HCT116 (cell line): Measurements from ENCODE around the gene FOXK2. TPM values are rescaled to one million over a fixed set of nuclear protein-coding genes. Genes with fewer than 3 reads are reported as not detected.

Source experiments
- ATAC-seq: fragments of 200-7000 bp; cut with Tn5 transposase; 2 replicates; pipeline ENCODE4 v1.9.1; 2020; ENCODE audit warnings: mild to moderate bottlenecking, moderate library complexity
- BruUV-seq: library from RNA; stranded (reverse); fragments of 400-500 nt; replicated peaks from 2 replicates; lab custom pipeline; 2021; lab: Mats Ljungman, UMichigan
- CTCF ChIA-PET: fragments of 300-600 bp; sonication (Branson Sonifier 250); formaldehyde crosslinking; loops from one replicate; lab custom pipeline; 2021; ENCODE audit warnings: antibody characterized with exemption; lab: Charles Lee
- POLR2A ChIA-PET: fragments of 300-600, 350-600 bp; sonication (Branson Sonifier 250); formaldehyde crosslinking; loops from one replicate; lab custom pipeline; 2021; ENCODE audit warnings: antibody characterized with exemption; lab: Charles Lee
- RAD21 ChIA-PET, 2 experiments: fragments of 300-600 bp; sonication (Branson Sonifier 250); formaldehyde crosslinking; loops; one replicate each; lab custom pipeline; 2023; ENCODE audit warnings: low total read pairs in 2 of 2; ENCODE audit not compliant: uncharacterized antibody in 2 of 2, unreplicated experiment in 2 of 2, low non-redundant PET in 1 of 2; lab: Charles Lee
- DNase-seq: peaks from one replicate; pipeline ENCODE4 v3.0.0-alpha.2; 2010; ENCODE audit warnings: low read depth, low spot score
- H2AFZ ChIP-seq: fragments of 200-600 bp; shearing (Covaris generic), sonication (generic); 2 replicates; pipeline ENCODE4 v1.6.1; 2017; ENCODE audit warnings: low read depth, mixed run types, mixed read lengths, antibody characterized with exemption, low read length; ENCODE audit not compliant: poor library complexity, severe bottlenecking
- H3K27ac ChIP-seq: 2 replicates; pipeline ENCODE4 v1.5.1; 2012; ENCODE audit warnings: low read depth, low read length
- H3K27me3 ChIP-seq: fragments of 200-600 bp; sonication (generic); 2 replicates; pipeline ENCODE4 v1.6.1; 2016; ENCODE audit warnings: mixed run types, low read length, mixed read lengths; ENCODE audit not compliant: insufficient read depth
- H3K36me3 ChIP-seq, 2 experiments: fragments of 200-500 bp in 1 of 2; fragments of 200-600 bp in 1 of 2; sonication (Bioruptor generic) in 1 of 2; sonication (generic) in 1 of 2; 2 replicates each; pipeline versions ENCODE4 v1.5.1 to v1.6.1; 2014 to 2016; ENCODE audit warnings: low read length in 2 of 2, inconsistent platforms in 1 of 2, mixed read lengths in 1 of 2, mixed run types in 1 of 2; ENCODE audit not compliant: insufficient read depth in 2 of 2, control insufficient read depth in 1 of 2
- H3K4me1 ChIP-seq, 2 experiments: fragments of 200-600 bp in 1 of 2; sonication (generic) in 1 of 2; 2 replicates each; pipeline versions ENCODE4 v1.5.1 to v1.6.1; 2012 to 2017; ENCODE audit warnings: low read length in 2 of 2, inconsistent platforms in 1 of 2, mild to moderate bottlenecking in 1 of 2, mixed read lengths in 1 of 2, mixed run types in 1 of 2, moderate library complexity in 1 of 2; ENCODE audit not compliant: insufficient read depth in 2 of 2, control insufficient read depth in 1 of 2
- H3K4me2 ChIP-seq: fragments of 200-600 bp; sonication (generic); 2 replicates; pipeline ENCODE4 v1.6.1; 2017; ENCODE audit warnings: mixed run types, low read length, mixed read lengths
- H3K4me3 ChIP-seq, 2 experiments: fragments of 200-600 bp in 1 of 2; sonication (generic) in 1 of 2; replicated peaks in 1 of 2; 2 replicates each; pipeline ENCODE4 v1.5.1; 2011 to 2016; ENCODE audit warnings: low read length in 2 of 2, control low read depth in 1 of 2, low read depth in 1 of 2, mild to moderate bottlenecking in 1 of 2, mixed read lengths in 1 of 2, mixed run types in 1 of 2
- H3K79me2 ChIP-seq: fragments of 200-600 bp; sonication (generic); 2 replicates; pipeline ENCODE4 v1.6.1; 2017; ENCODE audit warnings: mild to moderate bottlenecking, mixed run types, low read length, moderate library complexity, mixed read lengths; ENCODE audit not compliant: insufficient read depth
- H3K9ac ChIP-seq: fragments of 200-600 bp; sonication (generic); 2 replicates; pipeline ENCODE4 v1.6.1; 2016; ENCODE audit warnings: low read length, mixed read lengths
- H3K9me2 ChIP-seq: fragments of 200-600 bp; sonication (generic), shearing (Covaris generic); 2 replicates; pipeline ENCODE4 v1.6.1; 2017; ENCODE audit warnings: mixed run types, mild to moderate bottlenecking, moderate library complexity; ENCODE audit not compliant: insufficient read depth
- H3K9me3 ChIP-seq, 2 experiments: fragments of 200-500 bp in 1 of 2; fragments of 200-600 bp in 1 of 2; sonication (Bioruptor generic) in 1 of 2; sonication (generic) in 1 of 2; 2 replicates each; pipeline ENCODE4 v1.6.1; 2014 to 2017; ENCODE audit warnings: low read length in 2 of 2, mixed read lengths in 2 of 2, inconsistent platforms in 1 of 2, low read depth in 1 of 2, mild to moderate bottlenecking in 1 of 2, mixed run types in 1 of 2, moderate library complexity in 1 of 2; ENCODE audit not compliant: control insufficient read depth in 1 of 2, insufficient read depth in 1 of 2
- H4K20me1 ChIP-seq: fragments of 200-600 bp; sonication (generic), shearing (Covaris generic); 2 replicates; pipeline ENCODE4 v1.6.1; 2017; ENCODE audit warnings: mixed run types, mild to moderate bottlenecking, moderate library complexity; ENCODE audit not compliant: insufficient read depth
- CEBPB ChIP-seq: IDR thresholded peaks from 2 replicates; pipeline ENCODE4 v1.6.1; 2012; ENCODE audit warnings: low read depth
- EZH2 ChIP-seq: fragments of 200-600 bp; sonication (generic); IDR thresholded peaks from 2 replicates; pipeline ENCODE4 v1.6.1; 2017; ENCODE audit warnings: antibody characterized with exemption, mixed run types
- FOSL1 ChIP-seq: IDR thresholded peaks from 2 replicates; pipeline ENCODE4 v1.6.1; 2012; ENCODE audit warnings: low read depth
- JUND ChIP-seq: IDR thresholded peaks from 2 replicates; pipeline ENCODE4 v1.6.1; 2012
- POLR2A ChIP-seq: IDR thresholded peaks from 2 replicates; pipeline ENCODE4 v1.7.0; 2011; ENCODE audit warnings: borderline replicate concordance; ENCODE audit not compliant: insufficient read depth, insufficient read length; ENCODE audit errors: extremely low read depth
- SIN3A ChIP-seq: IDR thresholded peaks from 2 replicates; pipeline ENCODE4 v1.6.1; 2012; ENCODE audit warnings: low read depth
- SP1 ChIP-seq: IDR thresholded peaks from 2 replicates; pipeline ENCODE4 v1.6.1; 2012; ENCODE audit warnings: low read depth
- SRF ChIP-seq: IDR thresholded peaks from 2 replicates; pipeline ENCODE4 v1.6.1; 2012; ENCODE audit warnings: low read depth
- TCF7L2 ChIP-seq: IDR thresholded peaks from 2 replicates; pipeline ENCODE4 v1.7.0; 2011; ENCODE audit warnings: borderline replicate concordance, inconsistent platforms; ENCODE audit not compliant: insufficient read depth, insufficient read length; ENCODE audit errors: extremely low read depth
- YY1 ChIP-seq: IDR thresholded peaks from 2 replicates; pipeline ENCODE4 v1.6.1; 2011; ENCODE audit warnings: low read length, low read depth, moderate library complexity, mild to moderate bottlenecking; ENCODE audit not compliant: insufficient replicate concordance; ENCODE audit errors: extremely low read depth
- ZFX ChIP-seq: fragments of 450-650 bp; IDR thresholded peaks from 2 replicates; pipeline ENCODE4 v1.6.1; 2017
- ZNF274 ChIP-seq: fragments of 200-500 bp; sonication (Bioruptor generic); IDR thresholded peaks from 2 replicates; pipeline ENCODE4 v1.6.1; 2014; ENCODE audit warnings: mild to moderate bottlenecking, low read depth, low read length, inconsistent platforms
- intact Hi-C: fragments of 100-400 bp; cut with micrococcal nuclease; formaldehyde crosslinking; loops from 2 replicates; pipeline ENCODE4 v1.10.0; 2022
- total RNA-seq: library from RNA; stranded (reverse); gene quantifications from one replicate; pipeline ENCODE4 v1.2.1, GENCODE V29; 2021; ENCODE audit not compliant: unreplicated experiment

FOXK2 gene
- total RNA-seq, 1 experiment from 2014 or later, result 122 TPM

DNA sequence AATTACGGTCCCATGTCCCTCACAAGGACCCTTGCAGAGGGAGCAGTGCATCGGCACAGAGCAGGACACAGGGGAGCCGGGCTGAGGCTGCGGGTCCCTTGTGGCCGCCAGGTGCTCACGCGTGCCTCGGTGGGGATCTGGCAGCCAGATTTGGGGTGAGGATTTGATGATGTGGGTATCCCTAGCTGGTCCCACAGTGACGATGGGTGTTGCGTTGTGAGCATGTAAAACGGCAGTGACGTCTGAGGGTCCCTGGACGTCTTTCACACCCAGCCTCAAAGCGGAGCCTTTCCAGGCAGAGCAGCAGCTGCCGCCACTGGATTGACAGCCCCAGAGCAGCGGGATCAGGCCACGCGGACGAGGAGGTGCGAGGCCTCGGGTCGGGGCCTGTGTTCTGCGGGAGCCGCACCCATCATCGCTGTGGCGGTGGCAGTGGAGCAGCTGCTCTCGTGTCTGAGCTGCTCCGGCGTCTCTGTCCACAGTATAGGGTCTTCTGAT lies 74.1 kb downstream of the FOXK2 start:
- Histone ChIP-seq H2AFZ (no peak overlapping the region), H3K27me3 (no peaks in the 10 kb centered on the region), H3K4me1 (peaks cover 14 to 34% of the 10 kb centered on the region in 2 experiments), H3K36me3 (peaks cover 29 to 39% of the 10 kb centered on the region in 2 experiments; a peak in 3 of 4 replicates), H4K20me1 (peaks cover 7% of the 10 kb centered on the region; the same call in 1 of the 2 replicates), H3K27ac (peak overlapping the region; percentile 98), H3K9me2 (no peaks in the 10 kb centered on the region), H3K4me3 (peak overlapping the region; percentile 59 to 73), H3K79me2 (peaks cover 60% of the 10 kb centered on the region), H3K9ac (peak overlapping the region; percentile 73), H3K9me3 (no peaks in the 10 kb centered on the region), H3K4me2 (peak overlapping the region; percentile 99)
- TF ChIP-seq ZFX (peak; percentile 10; the same call in 1 of the 2 replicates), EZH2 (no peak), YY1 (no peak), SP1 (no peak), CEBPB (no peak)
- ATAC-seq (peak; percentile 8; the same call in 1 of the 2 replicates), DNase-seq (no peak)
- ChIA-PET RAD21 (no interaction called here), POLR2A (no interaction called here), CTCF (no interaction called here)
- intact Hi-C loops, result loop anchor here (2.0 kb wide), 1 partner anchor 255 kb away; no protein-coding TSS in a partner anchor
- BruUV-seq, result TSS peak; percentile 37

- H3K4me1 ChIP-seq, result peaks cover 14 to 28% of the 10 kb centered on the region in 2 experiments
- no peak overlapping the region for H3K4me2 ChIP-seq
- BruUV-seq, result no TSS peak
- peaks cover 30 to 47% of the 10 kb centered on the region in 2 experiments; a peak in 3 of 4 replicates for H3K36me3 ChIP-seq
- no peaks in the 10 kb centered on the region for H3K9me2 ChIP-seq
- CTCF ChIA-PET, result no interaction called here
- no peaks in the 10 kb centered on the region for H3K9me3 ChIP-seq
- peaks cover 7% of the 10 kb centered on the region; the same call in 1 of the 2 replicates for H4K20me1 ChIP-seq
- DNase-seq (no peak), ATAC-seq (no peak)
- H3K27me3 ChIP-seq, result no peaks in the 10 kb centered on the region
- intact Hi-C loops, result no loop called here
- H3K9ac ChIP-seq, result no peak overlapping the region
- H3K4me3 ChIP-seq, result no peak overlapping the region
- TF ChIP-seq SP1 (no peak), POLR2A (no peak), SRF (no peak), JUND (no peak), SIN3A (no peak), FOSL1 (no peak), TCF7L2 (no peak), ZNF274 (no peak)
- POLR2A ChIA-PET, result no interaction called here
- H2AFZ ChIP-seq, result no peak overlapping the region
- RAD21 ChIA-PET, result no interaction called here
- H3K79me2 ChIP-seq, result peaks cover 69% of the 10 kb centered on the region
- H3K27ac ChIP-seq, result 0 out of 2 replicates have a peak overlapping the region, but pooled peaks have one; percentile 19
Measured at GRCh38 chr17:82594571-82594970, 75.0 kb downstream of the FOXK2 start.
